Body of pancreas (tissue), 4 donors: ENCODE data around the gene EFR3B.

Experiments used
- CTCF ChIP-seq, 7 experiments: fragments of 450-650 bp in 4 of 7; fragments of 200-600 bp in 3 of 7; sonication (generic) in 3 of 7; IDR thresholded peaks; one replicate each; pipeline ENCODE4 v1.5.1; 2016 to 2019; ENCODE audit warnings: antibody characterized with exemption in 7 of 7
- POLR2A ChIP-seq, 3 donors: fragments of 450-650 bp; IDR thresholded peaks; one replicate each; pipeline ENCODE4 v1.6.1; 2016; ENCODE audit warnings: antibody characterized with exemption in 3 of 3, mild to moderate bottlenecking in 2 of 3

GRCh38 chr2:25082002-25082622 lies 40.2 kb downstream of the EFR3B start:
- TF ChIP-seq POLR2A (IDR thresholded peaks at IDR 0.05) = no peak
- TF ChIP-seq CTCF (IDR thresholded peaks at IDR 0.05) = no peak
